Measurements from ENCODE around the gene TMC1.
A peak's percentile ranks its signal among the peaks of the same experiment; 100 is the strongest.
"Not testable (repeated sequence)": the region's sequence is repeated elsewhere in the genome, so short reads cannot be mapped to it uniquely, and the experiment has no call there.

The TMC1 gene

GRCh38 chr9:72772661-72773060 is 251.3 kb downstream of the TMC1 start:
- no peaks in the 10 kb centered on the region for H3K4me1 Mint-ChIP-seq
- H3K36me3 Mint-ChIP-seq = no peaks in the 10 kb centered on the region
- H3K9me3 Mint-ChIP-seq = no peaks in the 10 kb centered on the region
- peaks cover 7% of the 10 kb centered on the region for H3K27me3 Mint-ChIP-seq
- no peak overlapping the region for H3K4me3 Mint-ChIP-seq
- no peak overlapping the region for H3K27ac Mint-ChIP-seq

- H3K27ac Mint-ChIP-seq = no peak overlapping the region
- H3K36me3 Mint-ChIP-seq = no peaks in the 10 kb centered on the region
- peaks cover 9% of the 10 kb centered on the region for H3K27me3 Mint-ChIP-seq
- no peaks in the 10 kb centered on the region for H3K9me3 Mint-ChIP-seq
- H3K4me3 Mint-ChIP-seq = no peak overlapping the region
- no peaks in the 10 kb centered on the region for H3K4me1 Mint-ChIP-seq
Measured at GRCh38 chr9:72773570-72773969, 252.2 kb downstream of the TMC1 start.

- H3K4me1 Mint-ChIP-seq = no peaks in the 10 kb centered on the region
- H3K4me3 Mint-ChIP-seq = no peak overlapping the region
- no peaks in the 10 kb centered on the region for H3K36me3 Mint-ChIP-seq
- no peak overlapping the region for H3K27ac Mint-ChIP-seq
- H3K9me3 Mint-ChIP-seq = no peaks in the 10 kb centered on the region
- H3K27me3 Mint-ChIP-seq = peaks cover 9% of the 10 kb centered on the region
Measured at GRCh38 chr9:72775570-72775969, 254.2 kb downstream of the TMC1 start.

GRCh38 chr9:72779614-72780013 is 258.2 kb downstream of the TMC1 start:
- H3K27me3 Mint-ChIP-seq = peaks cover 5% of the 10 kb centered on the region
- H3K27ac Mint-ChIP-seq = no peak overlapping the region
- no peaks in the 10 kb centered on the region for H3K4me1 Mint-ChIP-seq
- H3K4me3 Mint-ChIP-seq = no peak overlapping the region
- H3K9me3 Mint-ChIP-seq = peaks cover 5% of the 10 kb centered on the region
- H3K36me3 Mint-ChIP-seq = no peaks in the 10 kb centered on the region

- Mint-ChIP-seq H3K4me1 (no peaks in the 10 kb centered on the region), H3K27me3 (no peaks in the 10 kb centered on the region), H3K27ac (no peak overlapping the region), H3K9me3 (no peaks in the 10 kb centered on the region), H3K4me3 (no peak overlapping the region), H3K36me3 (no peaks in the 10 kb centered on the region)
Measured at GRCh38 chr9:72786948-72787347, 265.5 kb downstream of the TMC1 start.

- no peaks in the 10 kb centered on the region for H3K9me3 Mint-ChIP-seq
- H3K27ac Mint-ChIP-seq = no peak overlapping the region
- no peak overlapping the region for H3K4me3 Mint-ChIP-seq
- no peaks in the 10 kb centered on the region for H3K4me1 Mint-ChIP-seq
- no peaks in the 10 kb centered on the region for H3K36me3 Mint-ChIP-seq
- H3K27me3 Mint-ChIP-seq = no peaks in the 10 kb centered on the region
Measured at GRCh38 chr9:72788966-72789735, 267.7 kb downstream of the TMC1 start.

- Mint-ChIP-seq H3K27me3 (peaks cover 2% of the 10 kb centered on the region), H3K4me3 (no peak overlapping the region), H3K27ac (no peak overlapping the region), H3K9me3 (peaks cover 5% of the 10 kb centered on the region), H3K36me3 (no peaks in the 10 kb centered on the region), H3K4me1 (no peaks in the 10 kb centered on the region)
Measured at GRCh38 chr9:72789885-72790284, 268.5 kb downstream of the TMC1 start.

GRCh38 chr9:72790989-72791388 is 269.6 kb downstream of the TMC1 start:
- peaks cover 5% of the 10 kb centered on the region for H3K27me3 Mint-ChIP-seq
- H3K27ac Mint-ChIP-seq = no peak overlapping the region
- peaks cover 16% of the 10 kb centered on the region for H3K9me3 Mint-ChIP-seq
- no peaks in the 10 kb centered on the region for H3K36me3 Mint-ChIP-seq
- no peak overlapping the region for H3K4me3 Mint-ChIP-seq
- no peaks in the 10 kb centered on the region for H3K4me1 Mint-ChIP-seq

GRCh38 chr9:72791436-72791835 is 270.0 kb downstream of the TMC1 start:
- peaks cover 5% of the 10 kb centered on the region for H3K27me3 Mint-ChIP-seq
- no peak overlapping the region for H3K27ac Mint-ChIP-seq
- H3K36me3 Mint-ChIP-seq = no peaks in the 10 kb centered on the region
- H3K9me3 Mint-ChIP-seq = peaks cover 18% of the 10 kb centered on the region
- no peak overlapping the region for H3K4me3 Mint-ChIP-seq
- no peaks in the 10 kb centered on the region for H3K4me1 Mint-ChIP-seq

- no peaks in the 10 kb centered on the region for H3K36me3 Mint-ChIP-seq
- peaks cover 25% of the 10 kb centered on the region for H3K9me3 Mint-ChIP-seq
- H3K4me1 Mint-ChIP-seq = no peaks in the 10 kb centered on the region
- no peak overlapping the region for H3K4me3 Mint-ChIP-seq
- peak overlapping the region; percentile 51 for H3K27ac Mint-ChIP-seq
- H3K27me3 Mint-ChIP-seq = peaks cover 8% of the 10 kb centered on the region
Measured at GRCh38 chr9:72794946-72795345, 273.5 kb downstream of the TMC1 start.

- Mint-ChIP-seq H3K27ac (no peak overlapping the region), H3K4me1 (no peaks in the 10 kb centered on the region), H3K4me3 (no peak overlapping the region), H3K27me3 (peaks cover 3% of the 10 kb centered on the region), H3K36me3 (no peaks in the 10 kb centered on the region), H3K9me3 (peaks cover 21% of the 10 kb centered on the region)
Measured at GRCh38 chr9:72800328-72800994, 279.1 kb downstream of the TMC1 start.

- H3K9me3 Mint-ChIP-seq = peaks cover 6% of the 10 kb centered on the region
- H3K27ac Mint-ChIP-seq = no peak overlapping the region
- no peaks in the 10 kb centered on the region for H3K4me1 Mint-ChIP-seq
- peaks cover 2% of the 10 kb centered on the region for H3K27me3 Mint-ChIP-seq
- no peaks in the 10 kb centered on the region for H3K36me3 Mint-ChIP-seq
- no peak overlapping the region for H3K4me3 Mint-ChIP-seq
Measured at GRCh38 chr9:72805238-72805637, 283.8 kb downstream of the TMC1 start.

- not testable (repeated sequence) for H3K27ac Mint-ChIP-seq, H3K9me3 Mint-ChIP-seq, H3K4me1 Mint-ChIP-seq, H3K4me3 Mint-ChIP-seq, H3K36me3 Mint-ChIP-seq, H3K27me3 Mint-ChIP-seq
Measured at GRCh38 chr9:72806313-72806809, 285.0 kb downstream of the TMC1 start.

- Mint-ChIP-seq H3K36me3 (no peaks in the 10 kb centered on the region), H3K27ac (no peak overlapping the region), H3K4me1 (no peaks in the 10 kb centered on the region), H3K9me3 (no peaks in the 10 kb centered on the region), H3K4me3 (no peak overlapping the region), H3K27me3 (peaks cover 2% of the 10 kb centered on the region)
Measured at GRCh38 chr9:72807765-72808445, 286.5 kb downstream of the TMC1 start.

GRCh38 chr9:72808446-72808768 is 287.0 kb downstream of the TMC1 start:
- H3K9me3 Mint-ChIP-seq = no peaks in the 10 kb centered on the region
- H3K27ac Mint-ChIP-seq = no peak overlapping the region
- H3K27me3 Mint-ChIP-seq = peaks cover 2% of the 10 kb centered on the region

GRCh38 chr9:72809586-72809985 is 288.2 kb downstream of the TMC1 start:
- Mint-ChIP-seq H3K36me3 (no peaks in the 10 kb centered on the region), H3K4me3 (no peak overlapping the region), H3K27ac (no peak overlapping the region), H3K9me3 (no peaks in the 10 kb centered on the region), H3K4me1 (no peaks in the 10 kb centered on the region), H3K27me3 (peaks cover 2% of the 10 kb centered on the region)

More at GRCh38 chr9:72808446-72808768, 287.0 kb downstream of the TMC1 start:
- H3K4me3 Mint-ChIP-seq = no peak overlapping the region
- no peaks in the 10 kb centered on the region for H3K36me3 Mint-ChIP-seq
- H3K4me1 Mint-ChIP-seq = no peaks in the 10 kb centered on the region
